NCI-H1048 (cell line): ENCODE data around the gene P2RY13.

ENCODE experiments used
- DNase-seq: peaks from one replicate; lab custom pipeline; 2025; lab: John Stamatoyannopoulos, UW

P2RY13 gene

GRCh38 chr3:151329363-151329762, at the start of gene P2RY13:
Gene P2RY13 (minus strand): TSS chr3:151329549. CDS start chr3:151329528, 21 bp downstream.
- no peak for DNase-seq

GRCh38 chr3:151377768-151378385, 48.5 kb upstream of the P2RY13 start:
- DNase-seq: no peak

- DNase-seq: no peak
Observed at GRCh38 chr3:151372063-151372820, 42.9 kb upstream of the P2RY13 start.

- DNase-seq: no peak
Observed at GRCh38 chr3:151371526-151371925, 42.2 kb upstream of the P2RY13 start.

GRCh38 chr3:151367448-151367847, 38.1 kb upstream of the P2RY13 start:
- no peak for DNase-seq

GRCh38 chr3:151366993-151367392, 37.6 kb upstream of the P2RY13 start:
- no peak for DNase-seq

- DNase-seq: no peak
Observed at GRCh38 chr3:151362751-151363174, 33.4 kb upstream of the P2RY13 start.

- no peak for DNase-seq
Observed at GRCh38 chr3:151357463-151357850, 28.1 kb upstream of the P2RY13 start.

GRCh38 chr3:151356794-151357462, 27.6 kb upstream of the P2RY13 start:
- DNase-seq: no peak

GRCh38 chr3:151351648-151352047, 22.3 kb upstream of the P2RY13 start:
- DNase-seq: no peak

- no peak for DNase-seq
Observed at GRCh38 chr3:151351219-151351618, 21.9 kb upstream of the P2RY13 start.

GRCh38 chr3:151350656-151351055, 21.3 kb upstream of the P2RY13 start:
- DNase-seq: no peak

GRCh38 chr3:151347432-151347831, 18.1 kb upstream of the P2RY13 start:
- no peak for DNase-seq

- DNase-seq: no peak
Observed at GRCh38 chr3:151346292-151346691, 16.9 kb upstream of the P2RY13 start.

GRCh38 chr3:151345859-151346258, 16.5 kb upstream of the P2RY13 start:
- DNase-seq: no peak

- DNase-seq: no peak
Observed at GRCh38 chr3:151331696-151332095, 2.3 kb upstream of the P2RY13 start.

- DNase-seq: no peak
Observed at GRCh38 chr3:151330899-151331298, 1.6 kb upstream of the P2RY13 start.

GRCh38 chr3:151330379-151330778, 1.0 kb upstream of the P2RY13 start:
- no peak for DNase-seq

- no peak for DNase-seq
Observed at GRCh38 chr3:151328298-151328995, 902 bp downstream of the P2RY13 start.

GRCh38 chr3:151327571-151328198, 1.7 kb downstream of the P2RY13 start:
- DNase-seq: no peak

- no peak for DNase-seq
Observed at GRCh38 chr3:151322511-151322910, 6.8 kb downstream of the P2RY13 start.

- DNase-seq: no peak
Observed at GRCh38 chr3:151321526-151321925, 7.8 kb downstream of the P2RY13 start.
